ENCODE results near the gene MAPK6.

The MAPK6 gene

DNA sequence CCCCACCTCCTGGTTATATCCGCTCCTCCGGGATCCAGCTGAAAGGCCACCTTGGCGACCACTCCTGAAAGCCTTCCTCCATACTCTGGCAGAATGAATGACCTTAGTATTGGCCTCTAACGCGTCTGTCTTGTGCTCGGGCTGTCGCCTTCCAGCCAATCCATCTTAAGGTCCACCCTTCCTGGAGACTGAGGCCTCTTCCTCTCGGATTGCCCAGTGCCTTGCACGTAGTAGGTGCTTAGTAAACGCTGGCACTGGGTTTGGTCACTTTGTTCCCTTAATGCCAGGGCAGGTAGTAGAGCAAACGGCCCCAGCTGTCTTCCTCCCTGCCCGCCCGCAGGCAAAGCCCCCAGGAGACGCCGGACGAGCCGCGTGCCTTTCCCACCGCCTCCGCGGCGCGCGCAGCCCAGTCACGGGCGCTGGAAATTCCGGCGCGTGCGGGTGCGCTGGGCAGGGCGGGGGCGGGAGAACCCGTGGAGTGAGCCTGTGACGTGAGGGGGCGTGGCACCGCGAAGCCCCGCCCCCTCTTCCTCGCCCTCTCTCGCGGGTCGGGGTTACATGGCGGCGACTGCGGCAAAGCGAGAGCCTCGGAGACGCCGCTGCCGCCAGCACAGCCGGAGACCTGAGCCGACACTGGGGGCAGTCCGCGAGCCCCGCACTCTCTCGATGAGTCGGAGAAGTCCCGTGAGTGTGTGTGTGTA, at the start of gene MAPK6:
MAPK6 (plus strand) TSS at position 527 of the 701 bp plus-strand sequence. CDS start 27,242 bp downstream, outside the sequence.
- H3K4me1 ChIP-seq (ENCODE audit: control insufficient read depth, insufficient read depth, low read length): peaks cover 5% of the 10 kb centered on the region
- CTCF ChIA-PET: interaction anchor here (0.7 kb wide), 1 partner anchor 1142 kb away, joined by 3 read pairs; no protein-coding TSS in a partner anchor
- POLR2A ChIA-PET: interaction anchor here (0.6 kb wide), 1 partner anchor 644 kb away, joined by 6 read pairs; no protein-coding TSS in a partner anchor
- TF ChIP-seq, protein P1, sequence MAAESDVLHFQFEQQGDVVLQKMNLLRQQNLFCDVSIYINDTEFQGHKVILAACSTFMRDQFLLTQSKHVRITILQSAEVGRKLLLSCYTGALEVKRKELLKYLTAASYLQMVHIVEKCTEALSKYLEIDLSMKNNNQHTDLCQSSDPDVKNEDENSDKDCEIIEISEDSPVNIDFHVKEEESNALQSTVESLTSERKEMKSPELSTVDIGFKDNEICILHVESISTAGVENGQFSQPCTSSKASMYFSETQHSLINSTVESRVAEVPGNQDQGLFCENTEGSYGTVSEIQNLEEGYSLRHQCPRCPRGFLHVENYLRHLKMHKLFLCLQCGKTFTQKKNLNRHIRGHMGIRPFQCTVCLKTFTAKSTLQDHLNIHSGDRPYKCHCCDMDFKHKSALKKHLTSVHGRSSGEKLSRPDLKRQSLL (tag by site-specific recombination; IDR thresholded peaks at IDR 0.05): no peak
- TF ChIP-seq KLF8 (tag by site-specific recombination; IDR thresholded peaks at IDR 0.05) (peak; percentile 89; the same call in 1 of the 2 replicates), MYNN (tag by site-specific recombination; IDR thresholded peaks at IDR 0.05; ENCODE audit: borderline replicate concordance) (no peak), ZNF473 (tag by site-specific recombination; IDR thresholded peaks at IDR 0.05) (no peak), ZNF48 (tag by site-specific recombination; IDR thresholded peaks at IDR 0.05) (no peak), ZNF266 (tag by site-specific recombination; IDR thresholded peaks at IDR 0.05; ENCODE audit: low read depth) (no peak), ZNF202 (tag by site-specific recombination; IDR thresholded peaks at IDR 0.05; ENCODE audit: borderline replicate concordance) (no peak), ZNF639 (tag by site-specific recombination; IDR thresholded peaks at IDR 0.05) (no peak), ZNF138 (tag by site-specific recombination; IDR thresholded peaks at IDR 0.05; ENCODE audit: borderline replicate concordance) (no peak), GFI1B (tag by site-specific recombination; IDR thresholded peaks at IDR 0.05) (no peak), IKZF3 (tag by site-specific recombination; IDR thresholded peaks at IDR 0.05) (peak; percentile 52; the same call in 1 of the 2 replicates), SCRT2 (tag by site-specific recombination; IDR thresholded peaks at IDR 0.05) (no peak), ZNF449 (tag by site-specific recombination; IDR thresholded peaks at IDR 0.05) (peak; percentile 43; the same call in 1 of the 2 replicates), MEIS1 (CRISPR knock-in tag; IDR thresholded peaks at IDR 0.05; ENCODE audit: borderline replicate concordance) (no peak), HIC1 (tag by site-specific recombination; IDR thresholded peaks at IDR 0.05) (peak; percentile 81; the same call in 1 of the 2 replicates), ZNF394 (tag by site-specific recombination; IDR thresholded peaks at IDR 0.05; ENCODE audit: borderline replicate concordance) (peak; percentile 30; the same call in 1 of the 2 replicates), ZNF248 (tag by site-specific recombination; IDR thresholded peaks at IDR 0.05) (no peak), ZNF830 (tag by site-specific recombination; IDR thresholded peaks at IDR 0.05; ENCODE audit: low read depth) (no peak)
- TF ChIP-seq, protein P2, sequence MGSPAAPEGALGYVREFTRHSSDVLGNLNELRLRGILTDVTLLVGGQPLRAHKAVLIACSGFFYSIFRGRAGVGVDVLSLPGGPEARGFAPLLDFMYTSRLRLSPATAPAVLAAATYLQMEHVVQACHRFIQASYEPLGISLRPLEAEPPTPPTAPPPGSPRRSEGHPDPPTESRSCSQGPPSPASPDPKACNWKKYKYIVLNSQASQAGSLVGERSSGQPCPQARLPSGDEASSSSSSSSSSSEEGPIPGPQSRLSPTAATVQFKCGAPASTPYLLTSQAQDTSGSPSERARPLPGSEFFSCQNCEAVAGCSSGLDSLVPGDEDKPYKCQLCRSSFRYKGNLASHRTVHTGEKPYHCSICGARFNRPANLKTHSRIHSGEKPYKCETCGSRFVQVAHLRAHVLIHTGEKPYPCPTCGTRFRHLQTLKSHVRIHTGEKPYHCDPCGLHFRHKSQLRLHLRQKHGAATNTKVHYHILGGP (tag by site-specific recombination; IDR thresholded peaks at IDR 0.05): no peak
- TF ChIP-seq, protein P3, sequence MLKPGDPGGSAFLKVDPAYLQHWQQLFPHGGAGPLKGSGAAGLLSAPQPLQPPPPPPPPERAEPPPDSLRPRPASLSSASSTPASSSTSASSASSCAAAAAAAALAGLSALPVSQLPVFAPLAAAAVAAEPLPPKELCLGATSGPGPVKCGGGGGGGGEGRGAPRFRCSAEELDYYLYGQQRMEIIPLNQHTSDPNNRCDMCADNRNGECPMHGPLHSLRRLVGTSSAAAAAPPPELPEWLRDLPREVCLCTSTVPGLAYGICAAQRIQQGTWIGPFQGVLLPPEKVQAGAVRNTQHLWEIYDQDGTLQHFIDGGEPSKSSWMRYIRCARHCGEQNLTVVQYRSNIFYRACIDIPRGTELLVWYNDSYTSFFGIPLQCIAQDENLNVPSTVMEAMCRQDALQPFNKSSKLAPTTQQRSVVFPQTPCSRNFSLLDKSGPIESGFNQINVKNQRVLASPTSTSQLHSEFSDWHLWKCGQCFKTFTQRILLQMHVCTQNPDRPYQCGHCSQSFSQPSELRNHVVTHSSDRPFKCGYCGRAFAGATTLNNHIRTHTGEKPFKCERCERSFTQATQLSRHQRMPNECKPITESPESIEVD (tag by site-specific recombination; IDR thresholded peaks at IDR 0.05): no peak
- TF ChIP-seq, protein P4, sequence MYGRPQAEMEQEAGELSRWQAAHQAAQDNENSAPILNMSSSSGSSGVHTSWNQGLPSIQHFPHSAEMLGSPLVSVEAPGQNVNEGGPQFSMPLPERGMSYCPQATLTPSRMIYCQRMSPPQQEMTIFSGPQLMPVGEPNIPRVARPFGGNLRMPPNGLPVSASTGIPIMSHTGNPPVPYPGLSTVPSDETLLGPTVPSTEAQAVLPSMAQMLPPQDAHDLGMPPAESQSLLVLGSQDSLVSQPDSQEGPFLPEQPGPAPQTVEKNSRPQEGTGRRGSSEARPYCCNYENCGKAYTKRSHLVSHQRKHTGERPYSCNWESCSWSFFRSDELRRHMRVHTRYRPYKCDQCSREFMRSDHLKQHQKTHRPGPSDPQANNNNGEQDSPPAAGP (tag by site-specific recombination; IDR thresholded peaks at IDR 0.05): no peak; the same call in 1 of the 2 replicates
- TF ChIP-seq, protein P5, sequence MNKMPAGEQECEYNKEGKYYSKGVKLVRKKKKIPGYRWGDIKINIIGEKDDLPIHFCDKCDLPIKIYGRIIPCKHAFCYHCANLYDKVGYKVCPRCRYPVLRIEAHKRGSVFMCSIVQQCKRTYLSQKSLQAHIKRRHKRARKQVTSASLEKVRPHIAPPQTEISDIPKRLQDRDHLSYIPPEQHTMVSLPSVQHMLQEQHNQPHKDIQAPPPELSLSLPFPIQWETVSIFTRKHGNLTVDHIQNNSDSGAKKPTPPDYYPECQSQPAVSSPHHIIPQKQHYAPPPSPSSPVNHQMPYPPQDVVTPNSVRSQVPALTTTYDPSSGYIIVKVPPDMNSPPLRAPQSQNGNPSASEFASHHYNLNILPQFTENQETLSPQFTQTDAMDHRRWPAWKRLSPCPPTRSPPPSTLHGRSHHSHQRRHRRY (tag by site-specific recombination; IDR thresholded peaks at IDR 0.05): no peak

More for the DNA sequence above, at the start of gene MAPK6:
- no peaks in the 10 kb centered on the region for H3K9me3 ChIP-seq (ENCODE audit: control insufficient read depth, insufficient read depth, low read depth, low read length)
- peak within 1 kb of the TSS; percentile 59 for H3K4me3 ChIP-seq (ENCODE audit: low read depth, low read length)
- H3K27ac ChIP-seq (ENCODE audit: extremely low read depth, low read depth, low read length): peak within 1 kb of the TSS; percentile 84
- no peaks in the 10 kb centered on the region for H3K36me3 ChIP-seq (ENCODE audit: control insufficient read depth in 2 of 2, insufficient read depth in 1 of 2, low read length in 2 of 2)
